HL-60 (cell line): ENCODE data around the gene SCAMP2.
A peak's percentile ranks its signal among the peaks of the same experiment; 100 is the strongest.

Experiments
- DNase-seq, 2 experiments: peaks; one replicate each; pipeline ENCODE4 v3.0.0-alpha.2; 2010 to 2020; ENCODE audit warnings: low read depth in 1 of 2, low spot score in 1 of 2
- H3K27ac ChIP-seq: fragments of 250-450 bp; sonication (Bioruptor Pico); replicated peaks from 2 replicates; pipeline ENCODE4 v1.5.1; 2020; ENCODE audit warnings: mild to moderate bottlenecking, moderate library complexity
- H3K27me3 ChIP-seq: fragments of 250-450 bp; sonication (Bioruptor Pico); 2 replicates; pipeline ENCODE4 v1.5.1; 2021; ENCODE audit warnings: mild to moderate bottlenecking, moderate library complexity; ENCODE audit not compliant: insufficient read depth, poor library complexity, severe bottlenecking
- H3K4me3 ChIP-seq: replicated peaks from 2 replicates; pipeline ENCODE4 v1.5.1; 2011; ENCODE audit warnings: mild to moderate bottlenecking, control low read depth, low read length; ENCODE audit not compliant: insufficient read depth
- GABPA ChIP-seq: IDR thresholded peaks from 2 replicates; pipeline ENCODE4 v1.6.1; 2012; ENCODE audit warnings: low read depth
- POLR2AphosphoS5 ChIP-seq: IDR thresholded peaks from 2 replicates; pipeline ENCODE4 v1.6.1; 2012; ENCODE audit warnings: low read depth
- SPI1 ChIP-seq: IDR thresholded peaks from 2 replicates; pipeline ENCODE4 v1.6.1; 2012; ENCODE audit warnings: low read depth, mild to moderate bottlenecking, borderline replicate concordance
- TF ChIP-seq, protein P1 (sequence below): IDR thresholded peaks from one replicate; pipeline ENCODE4 v1.5.1; 2011; ENCODE audit warnings: low read length, control low read depth, inconsistent platforms; ENCODE audit not compliant: insufficient read depth
- TF ChIP-seq, protein P2 (sequence below): IDR thresholded peaks from 2 replicates; pipeline ENCODE4 v1.6.1; 2012; ENCODE audit warnings: low read depth; ENCODE audit not compliant: insufficient replicate concordance

The SCAMP2 gene

DNA sequence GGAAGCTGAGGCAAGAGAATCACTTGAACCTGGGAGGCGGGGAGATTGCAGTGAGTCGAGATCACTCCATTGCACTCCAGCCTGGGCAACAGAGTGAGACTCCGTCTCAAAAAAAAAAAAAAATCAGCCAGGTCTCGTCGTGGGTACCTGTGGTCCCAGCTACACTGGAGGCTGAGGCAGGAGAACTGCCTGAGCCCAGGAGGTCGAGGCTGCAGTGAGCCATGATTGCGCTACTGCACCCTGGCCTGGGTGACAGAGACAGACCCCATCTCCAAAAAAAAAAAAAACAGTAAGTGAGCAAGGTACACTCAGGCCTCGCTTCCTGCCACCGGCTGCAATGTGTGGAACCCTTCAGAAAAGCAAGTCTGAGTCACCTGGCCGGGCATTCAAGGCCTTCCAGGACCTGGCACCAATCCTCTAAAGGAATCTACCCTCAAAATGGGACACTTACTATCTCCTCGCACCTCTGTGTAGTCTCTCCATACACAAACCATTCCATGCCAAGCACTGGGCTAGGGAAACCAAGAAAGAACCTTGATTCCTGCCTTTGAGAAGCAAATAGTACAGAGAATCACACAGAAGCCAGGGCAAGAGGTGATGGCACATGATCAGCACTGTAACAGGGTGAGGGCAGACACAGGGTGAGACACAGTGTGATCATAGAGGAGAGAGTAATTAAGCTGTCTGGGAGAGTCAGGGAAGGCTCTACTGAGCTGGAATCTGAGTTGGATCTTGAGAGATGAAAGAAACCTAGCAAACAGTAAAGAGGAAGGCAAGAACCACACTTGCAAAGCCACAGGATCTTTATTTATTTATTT is 9.7 kb downstream of the SCAMP2 start:
- no peak overlapping the region for H3K27ac ChIP-seq
- no peak overlapping the region for H3K4me3 ChIP-seq
- no peak for DNase-seq
- H3K27me3 ChIP-seq: no peaks in the 10 kb centered on the region
- TF ChIP-seq, protein P1, sequence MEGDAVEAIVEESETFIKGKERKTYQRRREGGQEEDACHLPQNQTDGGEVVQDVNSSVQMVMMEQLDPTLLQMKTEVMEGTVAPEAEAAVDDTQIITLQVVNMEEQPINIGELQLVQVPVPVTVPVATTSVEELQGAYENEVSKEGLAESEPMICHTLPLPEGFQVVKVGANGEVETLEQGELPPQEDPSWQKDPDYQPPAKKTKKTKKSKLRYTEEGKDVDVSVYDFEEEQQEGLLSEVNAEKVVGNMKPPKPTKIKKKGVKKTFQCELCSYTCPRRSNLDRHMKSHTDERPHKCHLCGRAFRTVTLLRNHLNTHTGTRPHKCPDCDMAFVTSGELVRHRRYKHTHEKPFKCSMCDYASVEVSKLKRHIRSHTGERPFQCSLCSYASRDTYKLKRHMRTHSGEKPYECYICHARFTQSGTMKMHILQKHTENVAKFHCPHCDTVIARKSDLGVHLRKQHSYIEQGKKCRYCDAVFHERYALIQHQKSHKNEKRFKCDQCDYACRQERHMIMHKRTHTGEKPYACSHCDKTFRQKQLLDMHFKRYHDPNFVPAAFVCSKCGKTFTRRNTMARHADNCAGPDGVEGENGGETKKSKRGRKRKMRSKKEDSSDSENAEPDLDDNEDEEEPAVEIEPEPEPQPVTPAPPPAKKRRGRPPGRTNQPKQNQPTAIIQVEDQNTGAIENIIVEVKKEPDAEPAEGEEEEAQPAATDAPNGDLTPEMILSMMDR: no peak
- TF ChIP-seq SPI1 (no peak), GABPA (no peak), POLR2AphosphoS5 (no peak)
- TF ChIP-seq, protein P2, sequence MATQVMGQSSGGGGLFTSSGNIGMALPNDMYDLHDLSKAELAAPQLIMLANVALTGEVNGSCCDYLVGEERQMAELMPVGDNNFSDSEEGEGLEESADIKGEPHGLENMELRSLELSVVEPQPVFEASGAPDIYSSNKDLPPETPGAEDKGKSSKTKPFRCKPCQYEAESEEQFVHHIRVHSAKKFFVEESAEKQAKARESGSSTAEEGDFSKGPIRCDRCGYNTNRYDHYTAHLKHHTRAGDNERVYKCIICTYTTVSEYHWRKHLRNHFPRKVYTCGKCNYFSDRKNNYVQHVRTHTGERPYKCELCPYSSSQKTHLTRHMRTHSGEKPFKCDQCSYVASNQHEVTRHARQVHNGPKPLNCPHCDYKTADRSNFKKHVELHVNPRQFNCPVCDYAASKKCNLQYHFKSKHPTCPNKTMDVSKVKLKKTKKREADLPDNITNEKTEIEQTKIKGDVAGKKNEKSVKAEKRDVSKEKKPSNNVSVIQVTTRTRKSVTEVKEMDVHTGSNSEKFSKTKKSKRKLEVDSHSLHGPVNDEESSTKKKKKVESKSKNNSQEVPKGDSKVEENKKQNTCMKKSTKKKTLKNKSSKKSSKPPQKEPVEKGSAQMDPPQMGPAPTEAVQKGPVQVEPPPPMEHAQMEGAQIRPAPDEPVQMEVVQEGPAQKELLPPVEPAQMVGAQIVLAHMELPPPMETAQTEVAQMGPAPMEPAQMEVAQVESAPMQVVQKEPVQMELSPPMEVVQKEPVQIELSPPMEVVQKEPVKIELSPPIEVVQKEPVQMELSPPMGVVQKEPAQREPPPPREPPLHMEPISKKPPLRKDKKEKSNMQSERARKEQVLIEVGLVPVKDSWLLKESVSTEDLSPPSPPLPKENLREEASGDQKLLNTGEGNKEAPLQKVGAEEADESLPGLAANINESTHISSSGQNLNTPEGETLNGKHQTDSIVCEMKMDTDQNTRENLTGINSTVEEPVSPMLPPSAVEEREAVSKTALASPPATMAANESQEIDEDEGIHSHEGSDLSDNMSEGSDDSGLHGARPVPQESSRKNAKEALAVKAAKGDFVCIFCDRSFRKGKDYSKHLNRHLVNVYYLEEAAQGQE: no peak

DNA sequence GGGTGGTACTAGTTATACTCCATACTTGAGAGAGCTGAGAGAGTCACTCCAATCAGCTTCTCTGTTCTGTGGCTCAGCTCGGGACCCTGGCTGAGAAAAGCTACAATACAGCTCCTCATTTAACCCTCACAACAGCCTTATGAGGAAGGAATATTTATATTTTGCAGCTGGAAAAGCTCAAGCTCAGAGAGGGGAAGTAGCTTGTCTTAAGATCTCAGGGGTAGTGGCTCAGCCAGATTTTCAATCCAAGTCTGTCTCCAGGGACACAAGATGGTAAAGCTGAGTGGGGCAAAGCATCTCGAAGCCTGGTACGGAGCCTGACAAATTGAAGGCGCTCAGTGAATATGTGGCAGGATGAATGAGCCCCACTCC is 14.8 kb downstream of the SCAMP2 start:
- H3K4me3 ChIP-seq: no peak overlapping the region
- no peak for DNase-seq
- no peaks in the 10 kb centered on the region for H3K27me3 ChIP-seq
- no peak overlapping the region for H3K27ac ChIP-seq
- TF ChIP-seq GABPA (no peak), POLR2AphosphoS5 (no peak), SPI1 (peak; percentile 53; the same call in 1 of the 2 replicates)
- TF ChIP-seq, protein P1: no peak
- TF ChIP-seq, protein P2: no peak

DNA sequence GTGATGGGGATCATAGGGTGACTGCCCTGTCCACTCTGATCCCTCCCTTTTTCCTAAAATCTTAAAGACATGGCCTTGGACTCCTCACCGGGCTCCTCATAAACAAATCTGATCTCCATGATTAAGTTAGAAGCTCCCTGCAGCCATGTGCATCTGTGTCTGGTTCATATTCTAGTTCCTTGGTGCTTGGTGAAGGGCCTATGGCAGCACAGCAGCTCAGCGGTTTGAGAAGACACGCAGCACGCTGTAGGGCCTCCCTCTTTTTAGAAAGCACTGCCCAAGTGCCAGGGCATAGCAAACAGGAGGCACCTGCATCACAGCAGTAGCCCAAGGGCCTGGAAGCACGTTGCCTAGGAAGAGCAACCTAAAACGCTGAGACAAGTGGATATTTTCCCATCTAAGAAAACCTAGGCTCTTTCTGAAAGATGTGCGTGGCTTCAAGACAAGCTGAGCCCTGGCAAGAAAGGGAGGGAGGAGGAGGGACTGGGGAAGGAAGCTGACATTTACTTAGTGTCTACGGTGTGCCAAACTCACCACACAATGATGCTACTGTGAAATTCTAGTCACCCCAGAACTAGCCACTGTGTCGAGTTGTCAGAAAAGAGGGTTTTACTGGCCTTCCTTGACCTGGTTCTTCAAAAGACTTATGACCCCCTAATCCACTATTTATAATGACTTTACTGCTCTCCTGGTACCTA is 15.3 kb downstream of the SCAMP2 start:
- Histone ChIP-seq H3K27ac (no peak overlapping the region), H3K4me3 (no peak overlapping the region), H3K27me3 (no peaks in the 10 kb centered on the region)
- TF ChIP-seq POLR2AphosphoS5: no peak
- no peak for TF ChIP-seq GABPA
- TF ChIP-seq, protein P1: no peak
- TF ChIP-seq SPI1: no peak
- TF ChIP-seq, protein P2: no peak
- no peak for DNase-seq
